A549 treated with Hydrocortisone at 1 μM for 4 hours (cell line): ENCODE measurements around the gene LST1. TPM values are rescaled to one million over a fixed set of nuclear protein-coding genes. Genes with fewer than 3 reads are reported as not detected.

Source experiments
- total RNA-seq: library from RNA; stranded (reverse); fragments of 200-300 nt; extraction: Qiagen RNA extraction; gene quantifications from 5 replicates; pipeline ENCODE4 v1.2.3, GENCODE V29; 2022

The LST1 gene
- total RNA-seq, result 0.37 TPM in 1 of 5 replicates, not detected in the others

DNA sequence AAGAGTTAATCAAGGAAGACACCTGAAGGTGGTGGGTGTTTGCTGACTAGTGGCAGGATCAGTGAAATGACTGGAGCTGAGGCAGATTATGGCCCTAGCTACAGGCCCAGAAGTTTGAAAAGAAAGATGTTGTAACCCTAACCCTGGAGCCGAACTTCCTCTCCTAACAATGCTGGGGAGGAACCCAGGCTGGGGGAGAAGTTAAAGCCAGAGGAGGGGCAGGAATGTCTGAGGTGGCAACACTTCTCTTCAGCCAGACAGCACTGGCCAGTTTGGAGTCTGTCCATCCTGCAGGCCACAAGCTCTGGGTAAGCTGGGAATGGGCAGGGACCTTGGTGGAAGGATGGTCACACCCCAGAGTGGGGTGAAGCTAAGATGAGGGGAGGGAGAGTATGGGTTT is at the start of gene LST1:
Gene LST1 (plus strand): TSS at position 270 of the 400 bp plus-strand sequence. CDS start 1,023 bp downstream, outside the sequence.

DNA sequence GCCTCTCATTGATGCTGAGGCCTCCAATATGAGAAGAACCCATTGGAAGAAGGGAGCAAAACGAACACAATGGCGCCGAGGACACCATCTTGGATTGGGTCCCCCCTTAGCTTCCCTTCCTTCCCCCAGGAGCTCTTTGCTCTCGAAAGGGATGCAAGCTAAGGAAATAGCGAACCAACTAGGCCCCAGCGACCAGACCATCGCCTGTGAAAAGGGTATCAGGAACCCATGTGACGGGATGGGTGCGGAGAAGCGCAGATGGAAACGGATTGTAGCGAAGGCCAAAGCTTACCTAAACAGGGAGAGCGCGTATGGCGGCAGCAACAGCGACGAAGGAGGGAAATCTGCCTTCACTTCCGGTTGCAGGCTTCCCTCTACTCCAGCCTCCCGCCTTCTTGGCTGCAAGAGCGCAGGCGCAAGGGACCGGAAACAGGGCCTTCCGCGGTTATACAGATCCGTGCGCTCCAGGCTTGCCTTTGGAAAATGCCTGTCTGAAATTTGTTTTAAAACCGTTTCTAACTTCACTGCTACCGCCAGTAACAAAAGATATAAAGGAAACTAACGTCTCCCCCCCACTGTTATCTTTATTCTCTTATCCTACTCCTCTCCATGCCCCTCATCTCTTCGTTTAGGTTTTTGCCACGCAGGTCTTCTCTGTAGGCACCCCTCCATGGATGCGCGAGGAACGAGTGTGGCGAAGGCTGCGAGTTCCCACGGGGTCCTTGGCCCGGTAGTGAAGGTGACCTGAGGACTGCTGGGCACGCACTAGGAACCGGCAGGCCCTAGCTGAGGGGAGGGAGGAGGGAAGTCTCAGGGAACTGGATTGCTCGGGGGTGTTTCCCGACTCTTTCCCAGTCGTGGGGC is 44.2 kb upstream of the LST1 start, which contains the start of gene DDX39B:
Gene DDX39B (minus strand): TSS at position 346 of the 864 bp plus-strand sequence. CDS start 1,471 bp downstream, outside the sequence.

DNA sequence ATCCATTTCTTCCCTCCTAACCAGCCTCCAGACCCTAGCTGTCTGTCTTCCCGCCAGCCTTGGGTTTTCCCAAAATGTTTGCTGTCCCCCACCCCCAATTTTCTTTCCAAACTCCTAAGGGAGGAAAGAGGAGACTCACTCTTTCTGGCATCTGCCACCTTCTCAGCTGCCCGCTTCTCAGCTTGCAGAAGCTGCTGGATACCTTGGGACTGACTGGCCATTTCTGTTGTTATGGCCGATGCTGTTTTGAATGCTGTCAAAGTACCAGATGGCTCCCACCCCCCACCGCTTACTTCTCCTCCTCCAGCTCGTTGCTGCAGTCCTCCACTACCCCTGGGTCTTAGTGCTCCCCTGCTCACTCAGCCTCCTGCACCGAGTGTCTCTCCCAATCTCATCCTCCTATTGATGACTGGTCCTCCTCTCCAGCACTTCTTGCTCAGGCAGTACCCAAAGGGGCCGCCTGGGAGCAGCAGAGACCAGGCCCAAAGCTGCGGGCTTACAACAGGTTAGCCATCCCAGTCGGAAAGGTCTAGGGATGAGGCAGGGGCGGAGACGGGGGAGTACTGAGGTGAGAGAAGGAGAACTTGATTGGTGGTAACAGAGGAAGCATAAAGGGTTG is 39.6 kb upstream of the LST1 start, which contains the start of gene ATP6V1G2:
Gene ATP6V1G2 (minus strand): TSS at position 270 of the 619 bp plus-strand sequence. CDS start 49 bp downstream, at position 221.

DNA sequence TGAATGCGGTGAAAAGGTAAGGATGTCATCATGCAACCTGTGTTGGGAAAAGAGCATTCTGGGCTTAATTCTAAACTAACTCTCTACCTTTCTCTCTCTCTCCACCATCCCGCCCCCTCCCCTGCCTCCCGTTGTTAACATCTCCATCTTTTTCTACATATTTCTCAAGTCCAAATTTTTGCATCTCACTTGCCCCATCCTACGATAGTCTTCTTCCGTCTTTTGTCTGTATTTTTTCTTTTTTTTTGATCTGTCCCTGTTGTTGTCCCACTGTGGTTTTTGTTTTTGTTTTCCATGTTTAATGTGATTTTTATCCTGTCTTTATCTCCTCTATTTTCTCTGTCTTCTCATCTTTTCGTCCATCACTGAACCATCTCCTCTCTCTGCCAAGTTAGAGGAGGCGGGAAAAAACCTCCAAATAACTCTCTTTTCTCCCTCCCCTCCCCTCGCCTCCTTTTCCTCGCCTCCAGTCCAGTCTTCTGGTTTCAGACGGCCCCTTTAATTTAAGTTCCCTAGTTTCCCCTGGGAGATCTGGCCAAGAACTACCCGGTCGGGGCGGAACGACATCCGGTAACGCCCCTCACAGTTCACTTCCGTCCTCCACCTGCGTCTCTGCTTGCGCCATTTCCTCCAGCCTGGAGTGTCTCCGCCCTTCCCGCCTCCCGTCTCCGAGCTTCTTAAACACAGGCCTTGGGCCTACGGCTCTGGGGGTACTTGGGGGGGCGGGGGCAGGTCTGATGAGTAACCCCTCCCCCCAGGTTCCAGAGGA is 38.9 kb upstream of the LST1 start, which contains the start of gene NFKBIL1:
Gene NFKBIL1 (plus strand): TSS at position 651 of the 769 bp plus-strand sequence. CDS start 87 bp downstream, at position 738.

DNA sequence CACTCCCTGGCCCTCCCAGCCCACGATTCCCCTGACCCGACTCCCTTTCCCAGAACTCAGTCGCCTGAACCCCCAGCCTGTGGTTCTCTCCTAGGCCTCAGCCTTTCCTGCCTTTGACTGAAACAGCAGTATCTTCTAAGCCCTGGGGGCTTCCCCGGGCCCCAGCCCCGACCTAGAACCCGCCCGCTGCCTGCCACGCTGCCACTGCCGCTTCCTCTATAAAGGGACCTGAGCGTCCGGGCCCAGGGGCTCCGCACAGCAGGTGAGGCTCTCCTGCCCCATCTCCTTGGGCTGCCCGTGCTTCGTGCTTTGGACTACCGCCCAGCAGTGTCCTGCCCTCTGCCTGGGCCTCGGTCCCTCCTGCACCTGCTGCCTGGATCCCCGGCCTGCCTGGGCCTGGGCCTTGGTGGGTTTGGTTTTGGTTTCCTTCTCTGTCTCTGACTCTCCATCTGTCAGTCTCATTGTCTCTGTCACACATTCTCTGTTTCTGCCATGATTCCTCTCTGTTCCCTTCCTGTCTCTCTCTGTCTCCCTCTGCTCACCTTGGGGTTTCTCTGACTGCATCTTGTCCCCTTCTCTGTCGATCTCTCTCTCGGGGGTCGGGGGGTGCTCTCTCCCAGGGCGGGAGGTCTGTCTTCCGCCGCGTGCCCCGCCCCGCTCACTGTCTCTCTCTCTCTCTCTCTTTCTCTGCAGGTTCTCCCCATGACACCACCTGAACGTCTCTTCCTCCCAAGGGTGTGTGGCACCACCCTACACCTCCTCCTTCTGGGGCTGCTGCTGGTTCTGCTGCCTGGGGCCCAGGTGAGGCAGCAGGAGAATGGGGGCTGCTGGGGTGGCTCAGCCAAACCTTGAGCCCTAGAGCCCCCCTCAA is 13.8 kb upstream of the LST1 start, which contains the start of gene LTA:
Gene LTA (plus strand): TSS at position 249 of the 871 bp plus-strand sequence. CDS start 454 bp downstream, at position 703.

DNA sequence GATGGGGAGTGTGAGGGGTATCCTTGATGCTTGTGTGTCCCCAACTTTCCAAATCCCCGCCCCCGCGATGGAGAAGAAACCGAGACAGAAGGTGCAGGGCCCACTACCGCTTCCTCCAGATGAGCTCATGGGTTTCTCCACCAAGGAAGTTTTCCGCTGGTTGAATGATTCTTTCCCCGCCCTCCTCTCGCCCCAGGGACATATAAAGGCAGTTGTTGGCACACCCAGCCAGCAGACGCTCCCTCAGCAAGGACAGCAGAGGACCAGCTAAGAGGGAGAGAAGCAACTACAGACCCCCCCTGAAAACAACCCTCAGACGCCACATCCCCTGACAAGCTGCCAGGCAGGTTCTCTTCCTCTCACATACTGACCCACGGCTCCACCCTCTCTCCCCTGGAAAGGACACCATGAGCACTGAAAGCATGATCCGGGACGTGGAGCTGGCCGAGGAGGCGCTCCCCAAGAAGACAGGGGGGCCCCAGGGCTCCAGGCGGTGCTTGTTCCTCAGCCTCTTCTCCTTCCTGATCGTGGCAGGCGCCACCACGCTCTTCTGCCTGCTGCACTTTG is 10.7 kb upstream of the LST1 start, which contains the start of gene TNF:
Gene TNF (plus strand): TSS at position 231 of the 567 bp plus-strand sequence. CDS start 177 bp downstream, at position 408.

DNA sequence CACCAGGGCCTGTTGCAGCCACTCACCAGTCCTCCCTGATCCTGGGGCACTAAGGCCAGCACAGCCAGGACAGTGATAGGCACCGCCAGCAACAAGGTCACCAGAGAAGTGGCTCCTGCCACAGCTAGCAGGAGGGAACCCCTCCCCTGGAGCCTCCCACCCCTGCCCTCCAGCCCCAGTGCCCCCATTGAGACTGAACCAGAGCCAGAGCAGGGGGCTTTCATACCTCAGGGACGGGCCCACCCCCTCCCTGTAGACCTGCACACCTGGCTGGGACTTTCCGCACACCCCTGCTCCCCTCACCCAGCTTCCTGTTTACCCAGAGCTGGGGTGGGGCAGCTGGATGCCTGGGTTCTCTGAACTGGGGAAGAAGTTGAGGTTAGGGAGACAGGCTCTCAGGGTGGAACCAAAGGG is 3.8 kb upstream of the LST1 start, which contains the start of gene LTB:
Gene LTB (minus strand): TSS at position 195 of the 414 bp plus-strand sequence. CDS start 7 bp downstream, at position 188.

DNA sequence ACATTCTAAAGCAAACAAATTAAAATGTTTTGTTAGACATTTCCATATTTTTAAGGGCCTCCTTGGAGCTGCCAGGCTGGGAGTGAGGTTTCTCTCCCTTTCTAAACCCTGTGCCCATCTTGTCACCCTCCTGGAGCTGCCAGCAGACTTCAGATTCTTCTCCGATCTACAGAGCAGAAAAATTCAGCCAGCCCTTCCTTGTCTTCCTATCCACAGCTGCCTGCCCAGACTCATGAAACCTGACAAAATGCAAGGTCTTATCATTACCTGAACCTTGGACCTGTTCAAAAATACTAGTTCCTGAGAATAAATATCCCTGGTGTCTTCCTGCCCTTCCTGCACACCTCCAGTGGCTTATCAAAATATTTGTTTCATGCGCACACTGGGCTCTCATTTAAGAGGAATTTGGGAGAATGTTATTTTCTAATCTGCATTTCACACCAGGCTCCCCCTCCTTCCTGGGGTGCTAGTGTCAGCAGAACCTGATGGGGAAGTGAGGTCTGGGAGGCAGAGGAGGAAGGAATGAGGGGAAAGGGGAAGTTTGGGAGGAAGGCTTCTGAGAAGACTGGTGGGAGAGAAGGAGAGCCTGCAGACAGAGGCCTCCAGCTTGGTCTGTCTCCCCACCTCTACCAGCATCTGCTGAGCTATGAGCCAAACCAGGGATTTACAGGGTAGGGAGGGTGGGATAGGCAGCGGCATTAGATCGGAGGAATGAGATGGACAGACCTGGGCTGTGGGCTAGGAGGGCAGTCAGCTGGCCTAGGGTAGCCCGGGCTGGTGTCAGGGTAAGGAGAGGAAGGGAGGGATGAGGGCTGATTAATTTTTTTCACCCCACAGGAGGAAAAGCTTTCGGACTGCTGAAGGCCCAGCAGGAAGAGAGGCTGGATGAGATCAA is 28.9 kb downstream of the LST1 start, which contains the start of gene AIF1:
Gene AIF1 (plus strand): TSS at position 551 of the 895 bp plus-strand sequence. CDS start 96 bp downstream, at position 647.

DNA sequence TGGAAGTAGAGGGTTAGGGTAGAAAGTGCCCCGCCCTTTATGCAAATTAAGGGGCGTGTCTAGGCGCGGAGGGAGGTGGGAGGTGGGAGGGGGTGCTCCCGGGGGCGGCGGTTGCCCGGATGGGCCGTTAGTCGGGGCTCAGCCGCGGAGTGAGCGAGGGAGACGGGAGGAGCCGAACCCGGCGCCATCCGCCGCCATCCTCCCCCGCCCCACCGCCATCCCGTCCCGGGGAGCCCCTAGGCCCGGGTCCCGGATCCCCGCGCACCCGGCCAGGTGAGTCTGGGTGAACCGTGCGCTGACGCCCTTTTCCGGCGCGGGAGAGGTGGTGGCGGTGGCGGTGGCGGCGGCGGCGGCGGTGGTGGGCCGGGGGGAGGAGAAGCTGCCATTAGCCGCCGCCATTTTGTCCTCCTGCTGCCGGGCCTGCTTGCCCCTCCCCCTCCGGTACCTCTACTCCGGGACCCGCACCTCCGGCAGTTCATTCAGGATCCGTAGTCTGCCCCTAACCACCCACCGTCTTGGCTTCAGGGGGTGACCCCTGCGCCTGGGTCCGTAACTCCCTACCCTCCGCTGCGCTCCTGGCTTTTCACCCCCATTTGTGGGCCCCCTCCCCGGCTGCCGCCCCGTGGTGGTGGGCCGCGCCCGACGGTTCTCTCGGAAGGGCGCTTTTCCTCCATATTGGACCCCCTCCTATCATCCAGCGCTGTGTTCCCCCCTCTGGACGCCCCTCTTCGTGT is 34.7 kb downstream of the LST1 start, which contains the start of gene PRRC2A:
Gene PRRC2A (plus strand): TSS at position 130 of the 734 bp plus-strand sequence. CDS start 2,075 bp downstream, outside the sequence.

Other genes starting within 250 kb of the LST1 start
- gene HLA-B, start 229.1 kb upstream of the LST1 start, total RNA-seq, result 24.9 to 35.0 TPM (median 28.2 TPM) in 5 replicates
- 27.8 to 29.9 TPM (median 29.8 TPM) in 5 replicates for gene MICA, start 182.7 kb upstream of the LST1 start, total RNA-seq
- 6.1 to 7.7 TPM (median 7.3 TPM) in 5 replicates for gene MICB, start 88.1 kb upstream of the LST1 start, total RNA-seq
- not detected in 5 replicates for gene MCCD1, start 57.3 kb upstream of the LST1 start, total RNA-seq
- gene DDX39B, start 44.3 kb upstream of the LST1 start, total RNA-seq, result 331 to 435 TPM (median 353 TPM) in 5 replicates
- gene ATP6V1G2, start 39.7 kb upstream of the LST1 start, total RNA-seq, result 0.46 to 0.93 TPM (median 0.67 TPM) in 5 replicates
- gene NFKBIL1, start 38.7 kb upstream of the LST1 start, total RNA-seq, result 9.7 to 12.5 TPM (median 11.6 TPM) in 5 replicates
- 0.07 to 0.31 TPM (median 0.13 TPM) in 3 of 5 replicates, not detected in the others for gene LTA, start 14.0 kb upstream of the LST1 start, total RNA-seq
- 0.08 to 0.12 TPM in 2 of 5 replicates, not detected in the others for gene TNF, start 10.7 kb upstream of the LST1 start, total RNA-seq
- 0.29 to 0.47 TPM (median 0.38 TPM) in 5 replicates for gene LTB, start 3.9 kb upstream of the LST1 start, total RNA-seq
- not detected in 5 replicates for gene NCR3, start 6.7 kb downstream of the LST1 start, total RNA-seq
- not detected in 5 replicates for gene AIF1, start 29.0 kb downstream of the LST1 start, total RNA-seq
- gene PRRC2A, start 34.4 kb downstream of the LST1 start, total RNA-seq, result 76.6 to 89.9 TPM (median 84.4 TPM) in 5 replicates
- 129 to 143 TPM (median 133 TPM) in 5 replicates for gene BAG6, start 66.4 kb downstream of the LST1 start, total RNA-seq
- 2.9 to 3.8 TPM (median 3.4 TPM) in 5 replicates for gene APOM, start 69.6 kb downstream of the LST1 start, total RNA-seq
- 10.1 to 14.9 TPM (median 12.4 TPM) in 5 replicates for gene C6orf47, start 74.5 kb downstream of the LST1 start, total RNA-seq
- 9.3 to 11.4 TPM (median 11.1 TPM) in 5 replicates for gene GPANK1, start 78.7 kb downstream of the LST1 start, total RNA-seq
- gene CSNK2B, start 79.8 kb downstream of the LST1 start, total RNA-seq, result 154 to 183 TPM (median 177 TPM) in 5 replicates
- gene LY6G5B, start 83.7 kb downstream of the LST1 start, total RNA-seq, result 3.4 to 4.7 TPM (median 3.9 TPM) in 5 replicates
- gene LY6G5C, start 94.8 kb downstream of the LST1 start, total RNA-seq, result 0.75 to 2.1 TPM (median 1.5 TPM) in 5 replicates
- 15.0 to 19.1 TPM (median 17.0 TPM) in 5 replicates for gene ABHD16A, start 117.0 kb downstream of the LST1 start, total RNA-seq
- not detected in 5 replicates for gene LY6G6F, start 120.6 kb downstream of the LST1 start, total RNA-seq
- not detected in 5 replicates for gene LY6G6D, start 129.1 kb downstream of the LST1 start, total RNA-seq
- gene LY6G6C, start 135.5 kb downstream of the LST1 start, total RNA-seq, result 0.13 to 0.18 TPM in 2 of 5 replicates, not detected in the others
- gene MPIG6B, start 137.1 kb downstream of the LST1 start, total RNA-seq, result not detected in 5 replicates
- 25.9 to 32.1 TPM (median 29.2 TPM) in 5 replicates for gene DDAH2, start 143.0 kb downstream of the LST1 start, total RNA-seq
- 475 to 491 TPM (median 481 TPM) in 5 replicates for gene CLIC1, start 150.3 kb downstream of the LST1 start, total RNA-seq
- gene MSH5, start 153.7 kb downstream of the LST1 start, total RNA-seq, result 10.7 to 15.7 TPM (median 13.4 TPM) in 5 replicates
- gene SAPCD1, start 176.4 kb downstream of the LST1 start, total RNA-seq, result 2.6 to 4.9 TPM (median 3.2 TPM) in 5 replicates
- gene VWA7, start 191.1 kb downstream of the LST1 start, total RNA-seq, result 1.1 to 1.7 TPM (median 1.5 TPM) in 5 replicates
- gene VARS1, start 209.5 kb downstream of the LST1 start, total RNA-seq, result 52.1 to 61.7 TPM (median 54.3 TPM) in 5 replicates
- gene LSM2, start 220.7 kb downstream of the LST1 start, total RNA-seq, result 42.7 to 66.2 TPM (median 59.0 TPM) in 5 replicates
- 1.2 to 2.0 TPM (median 1.6 TPM) in 5 replicates for gene HSPA1L, start 229.0 kb downstream of the LST1 start, total RNA-seq
- gene HSPA1A, start 229.3 kb downstream of the LST1 start, total RNA-seq, result 162 to 234 TPM (median 205 TPM) in 5 replicates
- 110 to 176 TPM (median 161 TPM) in 5 replicates for gene HSPA1B, start 241.5 kb downstream of the LST1 start, total RNA-seq